ENCODE results near the gene BBS9. TPM values are rescaled to one million over a fixed set of nuclear protein-coding genes. Genes with fewer than 3 reads are reported as not detected.

The BBS9 gene
- total RNA-seq, 4 donors from 2014 or later: 16.4 to 26.0 (median 21.4) TPM

GRCh38 chr7:33646891-33647391, 517.6 kb downstream of the BBS9 start:
- peaks cover 13% of the 10 kb centered on the region for H3K4me1 ChIP-seq
- 93% methylated on average over 4 of the region's 4 CpGs for WGBS
- no peaks in the 10 kb centered on the region for H3K9me3 ChIP-seq
- no peak overlapping the region for H3K27ac ChIP-seq
- no peak overlapping the region for H3K4me3 ChIP-seq
- no peaks in the 10 kb centered on the region for H3K27me3 ChIP-seq
- DNase-seq (ENCODE audit: low spot score in 2 of 2): no peak
- H3K36me3 ChIP-seq: no peaks in the 10 kb centered on the region
- TF ChIP-seq POLR2A (IDR thresholded peaks at IDR 0.05) (no peak), POLR2AphosphoS5 (IDR thresholded peaks at IDR 0.05) (no peak), EP300 (IDR thresholded peaks at IDR 0.05) (no peak)
- TF ChIP-seq, protein P1, sequence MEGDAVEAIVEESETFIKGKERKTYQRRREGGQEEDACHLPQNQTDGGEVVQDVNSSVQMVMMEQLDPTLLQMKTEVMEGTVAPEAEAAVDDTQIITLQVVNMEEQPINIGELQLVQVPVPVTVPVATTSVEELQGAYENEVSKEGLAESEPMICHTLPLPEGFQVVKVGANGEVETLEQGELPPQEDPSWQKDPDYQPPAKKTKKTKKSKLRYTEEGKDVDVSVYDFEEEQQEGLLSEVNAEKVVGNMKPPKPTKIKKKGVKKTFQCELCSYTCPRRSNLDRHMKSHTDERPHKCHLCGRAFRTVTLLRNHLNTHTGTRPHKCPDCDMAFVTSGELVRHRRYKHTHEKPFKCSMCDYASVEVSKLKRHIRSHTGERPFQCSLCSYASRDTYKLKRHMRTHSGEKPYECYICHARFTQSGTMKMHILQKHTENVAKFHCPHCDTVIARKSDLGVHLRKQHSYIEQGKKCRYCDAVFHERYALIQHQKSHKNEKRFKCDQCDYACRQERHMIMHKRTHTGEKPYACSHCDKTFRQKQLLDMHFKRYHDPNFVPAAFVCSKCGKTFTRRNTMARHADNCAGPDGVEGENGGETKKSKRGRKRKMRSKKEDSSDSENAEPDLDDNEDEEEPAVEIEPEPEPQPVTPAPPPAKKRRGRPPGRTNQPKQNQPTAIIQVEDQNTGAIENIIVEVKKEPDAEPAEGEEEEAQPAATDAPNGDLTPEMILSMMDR (IDR thresholded peaks at IDR 0.05): no peak

DNA sequence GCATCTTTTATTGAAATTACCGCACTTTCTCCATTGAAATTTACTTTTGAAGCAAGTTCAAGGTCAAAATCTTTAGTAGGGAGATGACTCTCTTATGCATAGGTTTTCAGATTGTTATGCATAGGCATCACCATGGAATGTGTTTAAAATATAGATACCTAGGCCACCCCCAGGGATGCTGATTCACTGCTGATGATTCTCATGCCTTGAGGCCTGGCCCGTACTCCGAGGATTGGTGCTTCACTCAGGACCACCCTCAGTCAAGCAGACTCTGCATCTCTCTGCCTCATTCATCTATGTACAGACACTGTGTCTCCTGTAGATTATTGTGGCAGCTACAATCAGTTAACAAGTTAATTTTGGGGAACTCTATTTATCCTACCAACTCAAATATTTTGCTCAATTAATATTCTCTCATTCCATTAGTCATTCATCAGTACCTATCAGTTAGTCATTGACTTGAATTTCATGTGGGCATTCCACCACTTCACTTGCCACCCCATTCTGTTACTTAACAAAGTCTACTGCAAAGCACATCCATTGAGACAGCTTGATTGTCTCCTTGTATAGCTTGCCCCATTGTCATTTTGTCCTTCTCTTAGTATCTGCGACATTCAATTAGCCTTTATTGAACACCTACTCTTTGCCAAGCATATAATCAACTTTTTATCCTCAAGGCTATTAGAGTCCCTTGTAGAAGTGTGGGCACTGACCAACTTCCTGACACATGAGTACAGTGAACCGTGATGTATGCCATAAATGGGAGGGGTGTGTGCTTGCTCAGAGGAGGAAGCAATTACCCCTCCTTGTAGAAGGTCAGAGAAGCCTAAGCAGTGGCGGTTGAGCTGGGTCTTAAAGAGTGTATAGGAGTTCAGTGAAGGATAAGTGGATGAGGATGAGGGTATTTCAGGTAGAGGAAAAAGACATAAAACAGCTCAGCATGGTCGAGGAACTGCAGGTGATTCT, 520.4 kb downstream of the BBS9 start:
- Histone ChIP-seq H3K9me3 (no peaks in the 10 kb centered on the region), H3K36me3 (no peaks in the 10 kb centered on the region), H3K4me3 (no peak overlapping the region), H3K27ac (no peak overlapping the region), H3K4me1 (peaks cover 11% of the 10 kb centered on the region), H3K27me3 (no peaks in the 10 kb centered on the region)
- DNase-seq (ENCODE audit: low spot score in 2 of 2): no peak
- 94% methylated on average over 7 of the region's 7 CpGs for WGBS
- TF ChIP-seq EP300 (IDR thresholded peaks at IDR 0.05) (no peak), POLR2A (IDR thresholded peaks at IDR 0.05) (no peak), POLR2AphosphoS5 (IDR thresholded peaks at IDR 0.05) (no peak)
- TF ChIP-seq, protein P1 (IDR thresholded peaks at IDR 0.05): no peak

GRCh38 chr7:33650828-33651227, 521.5 kb downstream of the BBS9 start:
- H3K4me1 ChIP-seq: peaks cover 1% of the 10 kb centered on the region
- H3K27ac ChIP-seq: no peak overlapping the region
- 65% methylated on average over 3 of the region's 3 CpGs for whole genome bisulfite sequencing
- TF ChIP-seq POLR2A (IDR thresholded peaks at IDR 0.05) (no peak), EP300 (IDR thresholded peaks at IDR 0.05) (no peak), POLR2AphosphoS5 (IDR thresholded peaks at IDR 0.05) (no peak)
- TF ChIP-seq, protein P1 (IDR thresholded peaks at IDR 0.05): no peak
- no peak overlapping the region for H3K4me3 ChIP-seq
- no peak for DNase-seq (ENCODE audit: low spot score in 2 of 2)
- H3K36me3 ChIP-seq: no peaks in the 10 kb centered on the region
- H3K27me3 ChIP-seq: no peaks in the 10 kb centered on the region
- no peaks in the 10 kb centered on the region for H3K9me3 ChIP-seq

- DNase-seq (ENCODE audit: low spot score in 2 of 2): no peak
- H3K27ac ChIP-seq: no peak overlapping the region
- 84% methylated on average over 3 of the region's 3 CpGs for WGBS
- no peak overlapping the region for H3K4me3 ChIP-seq
- no peaks in the 10 kb centered on the region for H3K9me3 ChIP-seq
- TF ChIP-seq POLR2A (IDR thresholded peaks at IDR 0.05) (no peak), EP300 (IDR thresholded peaks at IDR 0.05) (no peak), POLR2AphosphoS5 (IDR thresholded peaks at IDR 0.05) (no peak)
- TF ChIP-seq, protein P1 (IDR thresholded peaks at IDR 0.05): no peak
- H3K4me1 ChIP-seq: no peaks in the 10 kb centered on the region
- H3K27me3 ChIP-seq: no peaks in the 10 kb centered on the region
- H3K36me3 ChIP-seq: no peaks in the 10 kb centered on the region
Observed at GRCh38 chr7:33651998-33652515, 522.7 kb downstream of the BBS9 start.

DNA sequence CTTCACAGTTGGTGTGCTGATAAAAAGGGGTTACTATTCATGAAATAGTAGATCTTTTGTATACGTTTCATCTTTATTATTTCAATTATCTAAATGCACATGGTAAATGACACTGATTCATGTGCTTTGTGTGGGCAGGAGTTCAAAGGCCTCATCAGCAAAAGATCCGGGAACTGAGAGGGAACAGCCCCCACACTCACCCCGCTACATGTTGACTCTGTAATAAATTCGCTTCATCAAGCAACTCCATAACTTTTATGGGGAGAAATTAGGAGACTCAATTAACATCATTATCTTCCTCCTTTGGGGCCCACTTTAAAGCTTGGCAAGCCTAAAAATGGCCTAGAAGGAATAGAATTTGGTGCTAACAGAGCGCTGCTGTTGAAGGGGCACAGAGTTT, 525.3 kb downstream of the BBS9 start:
- Histone ChIP-seq H3K27me3 (no peaks in the 10 kb centered on the region), H3K4me3 (no peak overlapping the region), H3K36me3 (no peaks in the 10 kb centered on the region), H3K27ac (no peak overlapping the region), H3K9me3 (no peaks in the 10 kb centered on the region), H3K4me1 (no peaks in the 10 kb centered on the region)
- 90% methylated on average over 5 of the region's 5 CpGs for WGBS
- TF ChIP-seq, protein P1 (IDR thresholded peaks at IDR 0.05): no peak
- TF ChIP-seq EP300 (IDR thresholded peaks at IDR 0.05): no peak
- no peak for TF ChIP-seq POLR2AphosphoS5 (IDR thresholded peaks at IDR 0.05)
- no peak for TF ChIP-seq POLR2A (IDR thresholded peaks at IDR 0.05)
- DNase-seq (ENCODE audit: low spot score in 2 of 2): no peak

Data from suprapubic skin (tissue), 4 donors.